ENCODE data around the gene ABCB10.
"Not testable (repeated sequence)": the region's sequence is repeated elsewhere in the genome, so short reads cannot be mapped to it uniquely, and the experiment has no call there.

Gene ABCB10

GRCh38 chr1:229482511-229482910 lies 76.0 kb downstream of the ABCB10 start:
- no peak for DNase-seq
- TF ChIP-seq GATA1 (IDR thresholded peaks at IDR 0.05; ENCODE audit: low read depth, low read length) = no peak
- no peak for TF ChIP-seq POLR2A (IDR thresholded peaks at IDR 0.05; ENCODE audit: low read length)

GRCh38 chr1:229480495-229480894 lies 78.0 kb downstream of the ABCB10 start:
- no peak for TF ChIP-seq GATA1 (IDR thresholded peaks at IDR 0.05; ENCODE audit: low read depth, low read length)
- no peak for TF ChIP-seq POLR2A (IDR thresholded peaks at IDR 0.05; ENCODE audit: low read length)
- no peak for DNase-seq

GRCh38 chr1:229479660-229480399 lies 78.7 kb downstream of the ABCB10 start:
- TF ChIP-seq GATA1 (IDR thresholded peaks at IDR 0.05; ENCODE audit: low read depth, low read length) = no peak
- TF ChIP-seq POLR2A (IDR thresholded peaks at IDR 0.05; ENCODE audit: low read length) = no peak
- no peak for DNase-seq

GRCh38 chr1:229478852-229479251 lies 79.7 kb downstream of the ABCB10 start:
- TF ChIP-seq GATA1 (IDR thresholded peaks at IDR 0.05; ENCODE audit: low read depth, low read length) (no peak), POLR2A (IDR thresholded peaks at IDR 0.05; ENCODE audit: low read length) (no peak)
- no peak for DNase-seq

- DNase-seq = not testable (repeated sequence)
Measured at GRCh38 chr1:229475859-229476258, 82.6 kb downstream of the ABCB10 start.

GRCh38 chr1:229474509-229474908 lies 84.0 kb downstream of the ABCB10 start:
- DNase-seq = no peak
- no peak for TF ChIP-seq POLR2A (IDR thresholded peaks at IDR 0.05; ENCODE audit: low read length)
- TF ChIP-seq GATA1 (IDR thresholded peaks at IDR 0.05; ENCODE audit: low read depth, low read length) = no peak

GRCh38 chr1:229471175-229471574 lies 87.3 kb downstream of the ABCB10 start:
- DNase-seq = no peak
- TF ChIP-seq POLR2A (IDR thresholded peaks at IDR 0.05; ENCODE audit: low read length) = no peak
- no peak for TF ChIP-seq GATA1 (IDR thresholded peaks at IDR 0.05; ENCODE audit: low read depth, low read length)

GRCh38 chr1:229470406-229471043 lies 88.0 kb downstream of the ABCB10 start:
- TF ChIP-seq POLR2A (IDR thresholded peaks at IDR 0.05; ENCODE audit: low read length) = no peak
- no peak for TF ChIP-seq GATA1 (IDR thresholded peaks at IDR 0.05; ENCODE audit: low read depth, low read length)
- DNase-seq = no peak

GRCh38 chr1:229466887-229467286 lies 91.6 kb downstream of the ABCB10 start:
- no peak for DNase-seq
- no peak for TF ChIP-seq GATA1 (IDR thresholded peaks at IDR 0.05; ENCODE audit: low read depth, low read length)
- no peak for TF ChIP-seq POLR2A (IDR thresholded peaks at IDR 0.05; ENCODE audit: low read length)
